Islet precursor cell (in vitro differentiated cells): ENCODE results near the gene GP1BB.
A peak's percentile ranks its signal among the peaks of the same experiment; 100 is the strongest.

ENCODE experiments used
- DNase-seq: peaks from one replicate; pipeline ENCODE4 v3.0.0-alpha.2; 2018

Gene GP1BB

DNA sequence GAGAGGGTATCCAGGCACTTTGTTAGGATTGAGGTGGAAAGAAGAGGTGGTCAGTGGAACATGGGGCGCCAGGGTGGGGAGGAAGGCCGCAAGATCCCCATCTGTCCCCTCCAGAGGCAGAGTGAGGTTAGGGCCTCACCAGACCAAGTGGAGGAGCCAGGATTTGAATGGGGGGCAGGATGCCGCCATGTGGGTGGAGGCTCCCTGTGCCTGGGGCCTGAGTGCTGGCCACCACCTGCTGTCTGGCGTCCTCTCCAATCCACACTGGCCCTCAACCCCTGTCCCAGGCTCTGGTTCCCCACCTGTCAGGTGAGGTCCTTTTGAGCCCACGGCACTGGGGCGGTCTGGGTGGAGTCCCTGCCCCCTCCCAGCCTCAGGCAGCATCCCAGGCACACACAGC, 19.7 kb downstream of the GP1BB start:
- no peak for DNase-seq

DNA sequence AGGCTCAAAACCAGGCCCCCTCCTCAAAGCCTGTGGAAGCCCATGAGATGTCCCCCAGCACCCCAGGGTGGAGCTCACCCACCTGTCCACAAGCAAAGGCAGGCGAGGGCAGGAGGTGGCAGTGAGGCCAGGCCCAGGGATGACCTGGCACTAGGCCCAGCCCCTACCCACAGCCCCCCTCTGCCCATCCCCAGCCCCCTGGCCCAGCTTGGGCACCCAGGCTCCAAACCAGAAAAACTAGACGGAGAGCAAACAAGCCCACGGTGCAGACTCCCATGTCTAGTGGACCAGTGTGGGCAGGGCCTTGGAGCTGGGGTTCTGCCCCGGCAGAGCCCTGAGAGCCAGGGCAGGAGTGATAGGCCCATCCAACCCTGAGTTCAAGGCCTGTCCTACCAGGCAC, 20.3 kb downstream of the GP1BB start:
- no peak for DNase-seq

GRCh38 chr22:19744350-19745006, 21.1 kb downstream of the GP1BB start:
- DNase-seq: no peak

DNA sequence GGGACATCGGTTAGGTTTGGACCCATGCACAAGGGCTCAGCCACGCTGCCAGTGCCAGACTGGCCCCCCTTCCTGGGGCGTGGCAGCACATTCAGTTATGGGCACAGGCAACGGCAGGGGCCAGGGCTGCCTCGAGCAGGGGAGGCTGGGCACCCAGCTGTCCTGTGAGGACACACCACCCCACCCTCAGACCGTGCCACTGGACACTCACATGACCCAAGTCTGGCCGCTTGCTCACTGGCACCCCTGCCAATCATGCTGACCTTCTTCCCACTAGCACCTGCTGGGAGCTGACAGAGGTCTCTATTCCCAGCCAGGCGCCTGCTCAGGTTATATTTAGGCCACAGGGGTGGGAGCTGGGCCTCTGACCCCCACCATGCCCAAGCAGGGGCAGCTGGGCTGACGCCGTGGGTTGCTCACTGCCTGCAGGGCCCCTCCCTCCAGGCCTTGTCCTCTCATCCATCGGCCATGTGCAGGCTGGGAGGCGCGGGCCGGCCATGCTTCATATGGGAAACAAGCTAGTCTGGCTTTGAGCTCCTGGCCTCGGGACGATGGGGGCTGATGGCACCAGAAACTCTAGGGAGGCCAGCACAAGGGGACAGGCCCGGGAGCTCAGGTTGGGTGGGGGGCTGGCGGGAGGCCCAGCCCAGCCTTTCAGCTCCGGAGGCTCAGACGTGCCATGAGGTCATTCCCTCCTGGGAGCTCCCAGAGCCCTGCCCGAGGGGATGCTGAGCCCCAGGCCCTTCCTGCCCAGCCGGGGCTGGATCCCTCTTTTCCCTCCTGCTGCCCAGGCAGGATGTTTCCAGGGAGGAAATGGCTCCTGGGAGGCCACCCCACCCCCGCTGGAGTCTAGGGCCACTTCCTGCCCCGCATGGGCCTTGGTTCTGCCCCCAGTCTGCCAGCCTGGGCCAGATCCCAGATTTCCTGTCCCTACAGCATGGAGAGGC, 22.1 kb downstream of the GP1BB start:
- no peak for DNase-seq

DNA sequence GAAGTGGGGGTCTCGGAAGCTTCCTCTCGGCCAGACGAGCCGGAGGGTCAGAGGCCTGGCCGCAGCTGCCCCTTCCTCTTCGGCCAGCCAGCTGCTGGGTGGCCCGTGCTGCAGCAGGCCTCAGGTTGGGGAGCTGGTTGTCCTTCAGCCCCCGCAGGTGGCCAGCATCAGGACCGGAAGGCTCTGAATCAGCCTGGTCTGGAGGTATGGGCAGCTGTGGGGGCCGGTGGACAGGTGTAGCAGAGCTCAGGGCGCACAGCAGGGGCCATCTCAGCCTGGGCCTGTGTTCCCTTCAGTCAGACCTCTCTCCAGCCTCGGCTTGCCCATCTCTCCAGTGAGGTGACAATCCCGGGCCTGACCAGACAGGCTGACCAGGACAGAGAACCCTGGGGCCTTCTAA, 23.4 kb downstream of the GP1BB start:
- no peak for DNase-seq

- DNase-seq: no peak
Measured at GRCh38 chr22:19747551-19747950, 24.2 kb downstream of the GP1BB start.

DNA sequence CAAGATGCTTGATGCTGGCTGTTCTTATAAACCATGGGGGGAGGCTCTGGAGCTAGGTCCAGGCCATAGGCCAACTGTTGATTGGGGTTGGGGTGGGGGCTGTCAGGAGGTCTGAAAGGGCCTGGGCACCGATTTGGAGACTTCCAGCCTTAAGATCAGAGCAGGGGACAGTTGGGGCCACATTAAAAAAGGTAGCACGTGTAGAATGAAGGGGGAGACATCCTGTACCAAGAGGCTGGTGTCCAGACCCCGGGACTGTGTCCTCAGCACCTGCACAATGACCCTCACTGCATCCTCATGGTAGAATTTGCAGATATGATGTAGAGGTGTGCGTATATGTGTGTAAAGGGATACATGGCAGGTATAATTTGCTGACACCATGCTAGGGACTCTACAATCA, 24.8 kb downstream of the GP1BB start:
- DNase-seq: no peak

DNA sequence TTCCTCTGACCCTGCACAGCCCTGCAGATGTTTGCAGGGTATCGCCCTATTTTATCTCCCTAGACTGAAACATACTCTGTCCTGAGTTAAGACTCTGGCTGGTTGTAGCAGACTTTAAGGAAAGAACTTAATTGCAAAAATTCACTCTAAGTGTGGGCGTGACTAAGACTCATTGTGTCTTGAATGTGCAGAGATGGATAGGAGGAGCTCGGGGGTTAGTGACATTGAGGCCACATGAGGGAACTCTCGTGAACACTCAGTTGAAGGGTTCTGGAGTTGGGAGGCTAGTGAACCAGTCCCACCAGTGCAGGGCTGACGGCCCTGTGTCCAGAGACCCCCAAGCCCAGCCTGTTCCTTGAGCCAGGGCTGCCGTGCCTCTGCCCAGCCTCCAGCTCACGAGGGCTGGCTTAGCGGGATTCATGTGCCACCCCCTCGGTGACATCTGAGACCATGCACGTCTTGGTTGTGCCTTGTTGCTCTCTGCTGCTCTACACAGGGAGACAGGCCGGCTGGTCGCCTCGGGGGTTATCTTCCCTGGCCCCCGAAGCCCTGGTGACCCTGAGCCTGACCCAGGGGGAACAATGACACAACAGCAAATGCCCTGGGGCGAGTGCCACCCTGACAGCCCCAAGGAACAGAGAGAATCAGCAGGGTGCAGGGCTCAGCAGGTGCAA, 25.8 kb downstream of the GP1BB start:
- no peak for DNase-seq

- no peak for DNase-seq
Measured at GRCh38 chr22:19749876-19750275, 26.5 kb downstream of the GP1BB start.

- no peak for DNase-seq
Measured at GRCh38 chr22:19750507-19751490, 27.5 kb downstream of the GP1BB start.

GRCh38 chr22:19751497-19752245, 28.3 kb downstream of the GP1BB start:
- DNase-seq: no peak

DNA sequence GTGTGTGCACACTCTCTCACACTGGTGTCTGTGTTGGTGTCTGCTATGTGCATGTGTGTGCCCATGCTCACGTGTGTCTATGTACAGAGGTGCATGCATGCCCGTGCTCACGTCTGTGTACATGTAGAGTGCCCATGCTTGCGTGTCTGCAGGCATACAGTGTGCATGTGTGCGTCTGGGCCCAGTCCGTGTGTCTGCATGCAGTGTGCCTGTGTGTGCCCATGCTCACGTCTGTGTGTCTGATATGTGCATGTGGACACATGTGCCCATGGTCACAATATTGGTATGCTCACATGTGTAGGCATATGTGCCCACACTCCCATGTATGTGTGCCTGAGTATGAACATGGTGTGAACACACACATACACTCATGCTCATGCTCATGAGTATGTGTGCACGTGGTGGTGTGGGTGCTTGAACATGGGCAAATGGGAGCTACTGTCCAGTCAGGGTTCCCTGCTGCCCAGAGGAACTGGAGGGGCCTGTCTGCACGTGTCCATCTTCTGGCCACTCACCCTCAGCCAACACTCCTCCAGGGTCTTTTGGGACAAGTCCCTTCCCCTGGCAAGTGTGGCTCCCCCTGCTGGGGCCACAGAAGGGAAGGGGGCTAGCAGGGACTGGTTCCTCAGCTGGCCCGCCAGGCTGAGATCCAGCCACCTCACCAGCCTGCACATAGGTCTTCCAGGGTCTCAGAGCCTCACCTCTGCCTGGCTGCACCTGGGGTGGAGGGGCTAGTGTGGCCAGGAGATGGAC, 29.9 kb downstream of the GP1BB start:
- no peak for DNase-seq

- no peak for DNase-seq
Measured at GRCh38 chr22:19753996-19754700, 30.8 kb downstream of the GP1BB start.

DNA sequence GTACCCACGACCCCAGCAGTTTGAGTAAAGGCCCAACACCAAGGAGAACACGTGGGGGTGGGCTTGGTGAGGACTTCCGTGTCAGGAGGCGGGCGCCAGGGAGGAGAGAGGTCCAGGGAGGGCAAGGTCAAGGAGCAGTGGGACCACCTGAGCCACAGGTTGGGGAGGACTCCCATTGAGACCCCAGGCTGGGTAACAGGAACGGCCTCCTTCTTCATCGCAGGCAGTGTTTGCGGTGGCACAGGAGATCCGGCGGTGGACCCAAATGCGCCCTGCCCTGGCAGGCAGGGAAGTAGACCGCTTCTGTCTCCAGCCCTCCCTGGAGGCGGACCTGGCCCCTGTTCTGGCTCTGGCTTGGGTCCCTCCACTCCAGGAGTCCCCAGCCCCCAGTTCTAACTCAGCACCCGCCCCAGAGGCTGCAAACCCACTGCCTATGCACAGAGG, 31.4 kb downstream of the GP1BB start:
- DNase-seq: no peak

GRCh38 chr22:19755145-19755710, 31.9 kb downstream of the GP1BB start:
- no peak for DNase-seq

- DNase-seq: no peak
Measured at GRCh38 chr22:19755722-19756287, 32.5 kb downstream of the GP1BB start.

GRCh38 chr22:19756288-19757128, 33.2 kb downstream of the GP1BB start:
- DNase-seq: peak; percentile 82
